Daoy (cell line): Measurements from ENCODE around the gene IFT172. TPM values are rescaled to one million over a fixed set of nuclear protein-coding genes. Genes with fewer than 3 reads are reported as not detected.
A peak's percentile ranks its signal among the peaks of the same experiment; 100 is the strongest.
"Not testable (repeated sequence)": the region's sequence is repeated elsewhere in the genome, so short reads cannot be mapped to it uniquely, and the experiment has no call there.

Experiments used
- DNase-seq: peaks from one replicate; pipeline ENCODE4 v3.0.0-alpha.2; 2015; ENCODE audit warnings: low read depth
- total RNA-seq: library from RNA; depleted of rRNA; stranded (reverse); fragments of >200 nt; shearing (Covaris generic); gene quantifications from 2 replicates; pipeline ENCODE4 v1.2.3, GENCODE V29; 2014; rRNA removed

Gene IFT172, protein sequence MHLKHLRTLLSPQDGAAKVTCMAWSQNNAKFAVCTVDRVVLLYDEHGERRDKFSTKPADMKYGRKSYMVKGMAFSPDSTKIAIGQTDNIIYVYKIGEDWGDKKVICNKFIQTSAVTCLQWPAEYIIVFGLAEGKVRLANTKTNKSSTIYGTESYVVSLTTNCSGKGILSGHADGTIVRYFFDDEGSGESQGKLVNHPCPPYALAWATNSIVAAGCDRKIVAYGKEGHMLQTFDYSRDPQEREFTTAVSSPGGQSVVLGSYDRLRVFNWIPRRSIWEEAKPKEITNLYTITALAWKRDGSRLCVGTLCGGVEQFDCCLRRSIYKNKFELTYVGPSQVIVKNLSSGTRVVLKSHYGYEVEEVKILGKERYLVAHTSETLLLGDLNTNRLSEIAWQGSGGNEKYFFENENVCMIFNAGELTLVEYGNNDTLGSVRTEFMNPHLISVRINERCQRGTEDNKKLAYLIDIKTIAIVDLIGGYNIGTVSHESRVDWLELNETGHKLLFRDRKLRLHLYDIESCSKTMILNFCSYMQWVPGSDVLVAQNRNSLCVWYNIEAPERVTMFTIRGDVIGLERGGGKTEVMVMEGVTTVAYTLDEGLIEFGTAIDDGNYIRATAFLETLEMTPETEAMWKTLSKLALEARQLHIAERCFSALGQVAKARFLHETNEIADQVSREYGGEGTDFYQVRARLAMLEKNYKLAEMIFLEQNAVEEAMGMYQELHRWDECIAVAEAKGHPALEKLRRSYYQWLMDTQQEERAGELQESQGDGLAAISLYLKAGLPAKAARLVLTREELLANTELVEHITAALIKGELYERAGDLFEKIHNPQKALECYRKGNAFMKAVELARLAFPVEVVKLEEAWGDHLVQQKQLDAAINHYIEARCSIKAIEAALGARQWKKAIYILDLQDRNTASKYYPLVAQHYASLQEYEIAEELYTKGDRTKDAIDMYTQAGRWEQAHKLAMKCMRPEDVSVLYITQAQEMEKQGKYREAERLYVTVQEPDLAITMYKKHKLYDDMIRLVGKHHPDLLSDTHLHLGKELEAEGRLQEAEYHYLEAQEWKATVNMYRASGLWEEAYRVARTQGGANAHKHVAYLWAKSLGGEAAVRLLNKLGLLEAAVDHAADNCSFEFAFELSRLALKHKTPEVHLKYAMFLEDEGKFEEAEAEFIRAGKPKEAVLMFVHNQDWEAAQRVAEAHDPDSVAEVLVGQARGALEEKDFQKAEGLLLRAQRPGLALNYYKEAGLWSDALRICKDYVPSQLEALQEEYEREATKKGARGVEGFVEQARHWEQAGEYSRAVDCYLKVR (N-terminal part only)
- 21.1 and 30.1 TPM in 2 replicates for total RNA-seq

DNA sequence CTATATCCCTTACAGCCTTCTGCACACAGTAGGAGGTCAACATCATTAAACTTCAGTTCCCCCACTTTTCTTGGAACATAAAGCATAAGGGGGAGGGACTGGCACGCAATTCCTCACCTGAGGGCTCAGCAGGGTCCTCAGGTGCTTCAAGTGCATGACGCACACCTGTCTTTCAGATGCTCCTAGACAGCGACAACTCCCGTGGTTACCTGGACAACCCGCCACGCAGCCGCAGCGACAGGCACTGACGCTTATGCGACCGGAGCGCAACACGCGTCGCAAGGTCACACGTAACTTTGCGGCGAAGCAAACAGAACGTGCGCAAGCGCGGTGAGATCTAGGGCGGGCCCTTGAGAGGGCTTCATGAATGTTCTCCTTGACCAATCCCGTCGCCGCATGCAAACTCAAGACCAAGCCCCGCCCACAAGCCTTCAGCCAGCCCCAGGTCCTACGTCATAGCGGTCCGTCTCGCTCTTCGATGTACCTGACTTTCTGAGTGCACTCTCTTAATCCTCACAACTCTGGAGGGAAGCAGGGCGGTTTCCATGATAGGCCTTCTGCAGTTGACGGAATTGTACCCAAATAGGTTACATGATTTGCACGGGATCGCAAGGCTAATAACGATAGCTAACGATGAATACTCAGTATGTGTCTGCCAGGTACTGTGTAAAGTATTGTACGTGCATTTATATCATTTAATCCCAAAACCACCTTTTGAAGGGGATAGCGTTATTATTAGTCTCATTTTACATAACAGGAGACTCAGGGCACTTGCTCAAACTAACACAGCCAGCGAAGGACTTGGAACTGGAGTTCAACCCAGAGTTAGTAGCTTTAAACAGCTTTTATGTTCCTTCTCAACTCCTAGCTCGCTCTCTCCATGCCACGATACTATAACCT, at the start of gene IFT172:
Gene IFT172, minus strand, starts transcription at position 246 of the 900 bp plus-strand sequence. Its CDS starts 90 bp downstream, at position 156.
- DNase-seq = peak; percentile 99

DNA sequence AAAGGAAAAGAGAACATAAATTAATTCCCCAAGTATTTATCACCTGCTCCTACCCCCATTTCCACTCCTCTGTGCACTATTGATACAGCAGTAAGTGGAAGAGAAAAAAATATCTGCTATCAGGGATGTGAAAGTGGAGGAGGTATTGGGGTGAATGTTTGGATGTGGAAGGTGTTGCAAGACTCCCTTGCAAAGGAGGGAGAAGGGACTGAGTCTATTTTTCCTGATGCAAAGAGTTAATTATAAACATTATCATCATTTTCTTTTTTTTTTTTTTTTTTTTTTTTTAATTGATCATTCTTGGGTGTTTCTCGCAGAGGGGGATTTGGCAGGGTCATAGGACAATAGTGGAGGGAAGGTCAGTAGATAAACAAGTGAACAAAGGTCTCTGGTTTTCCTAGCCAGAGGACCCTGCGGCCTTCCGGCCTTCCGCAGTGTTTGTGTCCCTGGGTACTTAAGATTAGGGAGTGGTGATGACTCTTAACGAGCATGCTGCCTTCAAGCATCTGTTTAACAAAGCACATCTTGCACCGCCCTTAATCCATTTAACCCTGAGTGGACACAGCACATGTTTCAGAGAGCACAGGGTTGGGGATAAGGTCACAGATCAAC, 49.4 kb upstream of the IFT172 start:
- DNase-seq = not testable (repeated sequence)

DNA sequence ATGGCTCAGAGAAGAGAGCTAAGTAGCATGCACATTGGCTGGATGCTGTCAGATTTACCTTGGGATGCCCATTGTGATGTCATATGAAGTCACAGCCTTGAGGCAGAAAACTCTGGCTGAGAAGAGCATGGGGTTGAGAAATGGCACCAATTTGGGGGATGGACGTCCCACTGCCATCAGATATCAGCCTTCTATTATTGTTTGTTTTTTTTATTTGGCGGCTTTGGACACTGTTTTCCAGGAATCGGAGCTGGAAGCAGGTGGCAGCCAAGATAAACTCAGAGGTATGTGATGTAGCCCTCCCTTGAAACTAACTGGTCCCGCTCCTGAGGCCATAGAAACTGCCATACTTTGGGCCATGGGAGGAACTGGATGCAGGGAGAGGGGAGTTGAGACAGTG, 47.7 kb upstream of the IFT172 start:
- DNase-seq = no peak

DNA sequence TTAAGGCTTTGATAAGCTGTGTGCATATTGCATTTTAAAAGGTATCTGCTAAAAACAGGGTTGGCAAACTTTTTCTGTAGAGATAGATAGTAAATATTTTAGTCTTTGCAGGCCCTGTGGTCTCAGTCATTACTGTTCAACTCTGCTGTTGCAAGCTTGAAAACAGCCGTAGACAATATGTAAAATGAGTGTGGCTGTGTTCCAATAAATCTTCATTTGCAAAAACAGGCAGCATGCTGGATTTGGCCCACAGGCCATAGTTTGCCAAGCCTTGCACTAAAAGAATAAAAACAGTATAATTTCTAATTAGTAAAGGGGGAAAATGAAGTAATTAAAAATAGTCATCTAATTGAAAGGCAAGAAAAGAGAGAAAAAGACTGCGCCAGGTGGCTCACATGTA, 42.4 kb upstream of the IFT172 start:
- no peak for DNase-seq

DNA sequence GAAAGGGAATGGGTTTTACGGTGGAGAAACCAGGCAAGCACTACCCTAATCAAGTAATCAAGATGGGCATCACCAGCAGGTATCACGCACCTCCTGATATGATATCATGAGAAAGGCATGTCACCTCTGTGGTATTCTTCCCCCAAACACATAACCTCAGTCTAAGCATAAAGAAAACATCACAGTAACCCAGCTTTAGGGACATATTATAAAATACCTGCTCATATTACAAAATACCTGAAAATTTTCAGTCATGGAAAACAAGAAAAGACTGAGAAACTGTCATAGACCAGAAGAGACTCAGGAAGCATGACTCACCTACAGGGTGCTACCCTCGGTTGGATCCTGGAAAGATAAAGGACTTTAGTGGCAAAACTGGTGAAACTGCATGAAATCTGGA, 37.6 kb upstream of the IFT172 start:
- DNase-seq = peak; percentile 22

DNA sequence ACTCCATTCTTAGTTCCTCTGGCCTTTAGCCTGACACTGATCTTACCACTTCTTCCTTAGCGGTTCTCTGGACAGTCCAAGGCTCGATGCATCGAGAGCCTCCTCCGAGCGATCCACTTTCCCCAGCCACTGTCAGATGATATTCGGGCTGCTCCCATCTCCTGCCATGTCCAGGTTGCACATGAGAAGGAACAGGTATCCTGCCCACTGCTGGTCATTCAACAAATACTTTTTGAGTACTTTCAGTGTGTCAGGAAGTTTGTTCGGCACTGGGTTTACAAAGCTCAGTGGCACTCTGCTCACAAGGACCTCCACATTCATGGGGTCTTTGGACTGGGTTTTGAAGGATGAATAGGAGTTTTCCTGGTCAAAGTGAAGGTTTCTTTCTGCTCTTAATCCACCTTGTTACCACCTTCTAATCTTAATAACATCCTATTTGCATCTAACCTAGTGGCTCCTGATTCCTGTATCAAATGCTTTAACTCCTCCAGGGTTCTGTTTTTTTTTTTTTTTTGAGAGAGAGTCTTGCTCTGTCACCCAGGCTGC, 32.9 kb upstream of the IFT172 start:
- no peak for DNase-seq

DNA sequence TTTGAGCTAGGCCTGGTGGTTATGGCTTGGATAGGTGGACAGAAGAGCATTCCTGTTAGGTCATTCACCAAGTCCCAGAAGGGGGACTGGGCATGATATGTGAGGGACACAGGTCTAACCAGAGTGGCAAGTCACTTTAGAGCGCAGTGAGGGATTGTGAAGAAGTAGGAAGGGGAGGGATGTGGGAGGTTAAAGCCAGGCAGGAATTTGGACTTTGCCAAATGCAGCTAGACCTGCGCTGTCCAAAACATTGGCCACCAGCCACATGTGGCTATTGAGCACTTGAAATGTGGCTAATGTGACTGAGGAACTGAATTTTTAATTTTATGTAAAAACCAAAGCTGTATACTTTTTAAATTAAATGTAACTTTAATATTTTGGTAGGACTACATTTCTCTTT, 30.8 kb upstream of the IFT172 start:
- no peak for DNase-seq

DNA sequence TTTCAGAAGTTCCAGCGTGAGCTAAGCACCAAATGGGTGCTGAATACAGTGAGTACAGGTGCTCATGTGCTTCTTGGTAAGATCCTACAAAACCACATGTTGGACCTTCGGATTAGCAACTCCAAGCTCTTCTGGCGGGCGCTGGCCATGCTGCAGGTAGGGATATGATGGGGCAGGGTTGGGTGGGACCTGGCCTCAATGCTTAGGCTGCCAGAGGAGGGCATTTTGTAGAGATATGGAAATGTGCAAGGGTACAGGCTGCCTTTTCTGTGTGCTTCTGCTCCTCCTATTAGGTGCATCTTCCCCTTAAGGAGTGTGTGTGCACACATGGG, 29.2 kb upstream of the IFT172 start:
- DNase-seq = no peak

DNA sequence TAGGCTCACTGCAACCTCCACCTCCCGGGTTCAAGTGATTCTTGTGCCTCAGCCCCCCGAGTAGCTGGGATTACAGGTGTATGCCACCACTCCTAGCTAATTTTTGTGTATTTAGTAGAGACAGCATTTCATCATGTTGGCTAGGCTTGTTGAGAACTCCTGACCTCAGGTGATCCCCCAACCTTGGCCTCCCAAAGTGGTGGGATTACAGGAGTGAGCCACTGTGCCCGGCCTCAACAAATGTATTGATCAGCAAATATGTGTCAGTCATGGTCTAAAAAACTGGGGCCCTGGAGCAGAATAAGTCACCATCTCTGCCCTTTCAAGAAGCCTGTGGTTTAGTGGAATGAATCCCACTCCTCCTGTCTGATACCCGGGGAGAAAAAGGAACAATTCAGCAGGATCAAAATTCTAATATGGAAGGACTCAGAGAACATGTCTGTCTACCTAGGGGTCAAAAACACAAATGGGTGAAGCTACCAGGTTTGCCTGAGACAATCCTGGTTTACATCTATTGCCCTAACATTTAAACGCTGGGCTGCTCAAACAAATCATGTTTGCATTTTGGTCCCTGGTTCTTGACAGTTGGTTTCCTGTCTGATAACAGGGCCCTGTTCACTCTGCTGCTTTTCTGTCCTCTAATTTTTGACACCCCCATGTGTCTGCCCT, 28.7 kb upstream of the IFT172 start:
- DNase-seq = no peak

DNA sequence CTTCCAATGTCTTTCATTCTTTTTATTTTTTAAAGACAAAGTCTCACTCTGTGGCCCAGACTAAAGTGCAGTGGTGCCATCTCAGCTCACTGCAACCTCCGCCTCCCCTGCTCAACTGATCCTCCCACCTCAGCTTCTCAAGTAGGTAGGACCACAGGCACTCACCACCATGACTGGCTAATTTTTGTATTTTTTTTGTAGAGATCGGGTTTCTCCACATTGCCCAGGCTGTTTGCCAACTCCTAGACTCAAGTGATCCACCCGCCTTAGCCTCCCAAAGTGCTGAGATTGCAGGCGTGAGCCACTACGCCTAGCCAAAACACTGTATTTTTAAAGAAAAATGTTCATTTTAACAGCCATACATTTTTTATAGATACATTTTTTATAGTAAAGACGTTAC, 19.8 kb upstream of the IFT172 start:
- DNase-seq = peak; percentile 87

DNA sequence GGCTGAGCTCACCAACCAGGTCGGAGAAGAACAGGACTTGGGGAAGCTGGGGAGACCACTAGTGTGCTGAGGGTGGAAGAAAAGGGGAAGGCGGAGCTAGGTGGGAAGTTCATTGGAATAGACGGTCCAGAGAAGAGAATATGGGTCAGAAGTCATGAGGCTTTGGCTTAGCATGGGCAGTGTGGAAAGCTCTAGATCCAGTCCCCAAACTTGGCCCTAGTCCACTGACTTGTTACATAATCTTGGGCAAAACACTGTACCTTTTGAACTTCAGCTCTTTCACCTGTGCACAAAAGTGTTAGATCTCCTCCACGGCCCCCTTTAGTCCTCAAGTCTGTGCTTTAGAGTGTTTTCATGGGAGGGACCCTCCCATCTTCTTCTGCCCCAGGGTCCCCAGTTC, 17.8 kb upstream of the IFT172 start:
- DNase-seq = no peak

DNA sequence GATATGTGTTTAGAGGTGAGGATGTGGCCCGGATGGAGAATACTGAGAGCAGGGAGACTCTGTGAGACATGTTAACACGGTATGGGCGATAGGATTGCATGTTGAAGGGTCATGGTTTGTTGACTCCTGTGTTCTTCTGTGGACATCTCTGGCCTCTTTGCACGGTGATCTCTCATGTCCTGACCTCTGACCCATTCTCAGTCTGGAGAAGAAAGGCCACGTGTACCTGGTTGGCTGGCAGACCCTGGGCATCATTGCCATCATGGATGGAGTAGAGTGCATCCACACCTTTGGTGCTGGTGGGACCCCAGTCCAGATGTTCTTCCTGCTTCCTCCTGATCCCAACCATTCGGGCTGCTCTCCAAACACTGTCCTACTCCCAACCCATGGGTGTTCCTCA, 17.0 kb upstream of the IFT172 start:
- DNase-seq = no peak

DNA sequence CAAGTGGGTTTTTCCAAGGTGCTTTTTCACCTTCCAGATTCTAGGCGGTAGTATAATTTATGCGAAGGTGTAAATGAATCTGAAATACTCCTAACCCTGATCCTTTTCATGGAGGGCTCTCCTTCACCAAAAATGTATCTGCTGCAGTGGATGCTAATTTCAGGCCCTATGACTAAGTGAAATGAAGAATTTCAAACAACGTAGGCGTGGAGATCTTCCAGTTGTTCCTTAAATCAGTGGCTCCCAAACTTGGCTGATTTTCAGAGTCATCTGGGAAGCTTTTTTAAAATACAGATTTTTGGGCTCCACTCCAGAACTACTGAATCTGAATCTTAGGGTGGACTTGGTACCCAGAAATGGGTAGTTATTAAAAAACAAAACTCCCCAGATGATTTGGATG, 12.6 kb upstream of the IFT172 start:
- no peak for DNase-seq

DNA sequence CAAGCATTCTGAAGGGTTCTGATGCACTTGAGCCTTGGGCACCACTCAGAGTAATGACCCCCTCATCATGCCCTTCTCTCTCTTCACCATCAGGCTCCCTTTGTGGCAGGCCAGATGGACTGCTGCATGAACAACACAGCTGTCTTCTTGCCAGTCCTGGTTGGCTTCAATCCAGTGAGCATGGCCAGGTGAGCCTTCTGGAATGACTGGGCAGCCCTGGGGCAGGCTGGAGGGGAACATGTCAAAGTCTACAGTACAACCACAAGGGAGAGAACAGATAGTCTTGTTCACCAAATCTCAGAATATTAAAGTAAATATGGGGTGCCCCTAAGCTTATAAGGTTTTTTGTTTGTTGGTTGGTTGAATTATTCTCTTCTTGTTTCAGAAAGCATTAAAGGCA, 11.5 kb upstream of the IFT172 start:
- DNase-seq = no peak

DNA sequence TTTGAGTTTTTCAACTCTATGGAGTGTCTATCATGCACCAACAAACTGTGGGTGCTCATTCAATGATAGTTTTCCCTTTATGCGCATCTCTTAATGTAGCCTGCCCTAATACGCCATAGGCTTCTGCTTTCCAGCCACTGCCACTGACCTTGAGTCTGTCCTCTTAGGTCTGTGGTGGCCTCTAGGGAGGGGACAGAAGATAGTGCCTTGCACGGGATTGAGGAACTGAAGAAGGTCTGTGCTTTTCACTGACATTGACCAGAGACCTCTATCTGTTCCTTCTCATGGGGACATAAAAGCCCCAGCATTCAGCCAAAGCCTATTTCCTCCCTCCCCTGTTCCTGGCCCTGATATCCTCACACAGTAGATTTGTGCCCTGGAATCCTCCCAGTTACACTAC, 9.4 kb upstream of the IFT172 start:
- no peak for DNase-seq

DNA sequence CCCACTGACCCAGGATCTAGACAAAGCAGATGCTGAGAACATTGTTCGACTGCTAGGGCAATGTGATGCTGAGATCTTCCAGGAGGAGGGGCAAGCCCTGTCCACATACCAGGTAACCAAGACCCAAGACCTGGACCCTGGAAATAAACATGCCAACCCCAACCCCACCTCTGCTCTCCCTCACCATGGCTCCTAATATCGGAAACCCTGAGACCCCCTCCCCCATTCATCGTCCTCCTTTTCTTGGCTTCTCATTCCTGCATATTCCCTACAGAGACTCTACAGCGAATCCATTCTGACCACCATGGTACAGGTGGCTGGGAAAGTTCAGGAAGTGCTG, 7.7 kb upstream of the IFT172 start:
- DNase-seq = no peak

DNA sequence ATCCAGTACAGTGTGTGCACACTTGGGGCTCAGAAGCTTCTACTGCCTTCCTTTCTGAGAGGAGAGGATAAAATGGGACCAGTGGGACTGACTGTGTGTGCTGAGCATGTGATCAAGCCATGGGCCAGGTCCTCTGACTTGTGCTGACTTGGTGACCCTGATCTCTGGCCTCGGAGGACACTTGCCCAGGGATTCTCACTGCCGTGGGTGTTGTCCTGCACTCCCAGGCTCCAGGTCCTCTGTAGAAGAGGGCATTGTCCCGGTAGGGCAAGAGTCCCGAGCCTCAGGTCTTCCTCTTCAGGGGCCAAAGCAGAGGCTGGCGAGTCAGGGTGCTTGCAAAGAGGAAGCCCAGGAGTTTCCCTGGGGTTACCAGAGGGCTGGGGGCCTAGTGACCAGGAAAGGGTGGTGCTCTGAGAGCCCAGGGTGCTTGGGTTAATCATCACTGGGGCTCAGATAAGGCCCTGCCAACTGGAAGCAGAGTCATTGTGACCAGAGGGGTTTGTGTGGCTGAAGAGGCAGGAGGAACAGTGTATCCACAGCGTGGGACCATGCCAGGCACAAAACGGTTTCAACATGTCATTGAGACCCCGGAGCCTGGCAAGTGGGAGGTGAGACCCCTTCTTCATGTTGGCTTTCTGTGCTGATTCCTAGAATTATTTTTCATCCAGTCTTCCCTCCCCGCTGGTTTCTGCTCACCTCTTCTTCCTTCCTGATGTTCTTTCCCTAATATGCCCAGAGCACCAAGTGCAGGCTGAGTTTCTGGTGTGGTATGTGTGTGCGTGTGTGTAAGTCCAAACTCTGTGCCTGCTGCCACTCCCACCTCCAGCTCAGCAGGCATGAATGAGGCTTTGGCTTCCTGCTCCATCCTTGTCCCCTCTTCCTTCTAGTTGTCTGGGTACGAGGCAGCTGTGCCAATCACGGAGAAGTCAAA, 7.1 kb upstream of the IFT172 start, which contains the start of gene GCKR:
Gene GCKR, plus strand, starts transcription at position 483 of the 931 bp plus-strand sequence. Its CDS starts 66 bp downstream, at position 549.
- DNase-seq = peak; percentile 72

DNA sequence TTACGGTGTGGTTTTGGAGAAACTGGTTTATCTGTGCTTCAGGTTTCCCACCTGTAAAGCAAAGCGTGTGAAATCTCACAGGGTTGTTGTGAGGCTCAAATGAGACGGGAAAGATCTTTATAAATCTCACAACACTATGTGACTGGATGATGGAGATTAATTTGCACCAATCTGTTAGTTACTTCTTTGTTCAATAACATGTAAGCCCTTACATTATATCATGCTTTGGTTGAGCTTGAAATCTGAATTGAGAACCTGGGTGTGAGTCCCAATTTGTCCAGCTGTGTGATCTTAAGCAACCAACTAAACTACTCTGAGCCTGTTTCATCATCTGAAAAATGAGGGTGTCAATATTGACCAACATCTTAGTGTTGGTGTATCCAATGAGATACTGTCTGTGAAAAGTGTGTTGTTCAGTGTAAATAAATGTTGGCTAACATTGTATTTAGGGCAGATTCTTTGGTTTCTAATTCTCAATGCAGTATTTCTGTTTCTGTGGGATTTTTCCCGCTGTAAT, 6.4 kb upstream of the IFT172 start:
- DNase-seq = no peak
